SK-N-SH treated with all-trans-retinoic acid at 6 μM for 48 hours (cell line): Measurements from ENCODE around the gene PSMF1.

Source experiments
- ATAC-seq: fragments of 200-7000 bp; cut with Tn5 transposase; 3 replicates; pipeline ENCODE4 v1.9.1; 2020; ENCODE audit warnings: mild to moderate bottlenecking, moderate library complexity
- ARNTL ChIP-seq: fragments of 450-650 bp; formaldehyde crosslinking; IDR thresholded peaks from 2 replicates; pipeline ENCODE4 v1.5.0; 2020; ENCODE audit warnings: low read depth, mild to moderate bottlenecking, moderate library complexity, borderline replicate concordance
- BACH2 ChIP-seq: fragments of 250-450 bp; sonication (Bioruptor Pico); IDR thresholded peaks from 2 replicates; pipeline ENCODE4 v1.9.0; 2021; ENCODE audit warnings: mild to moderate bottlenecking, borderline replicate concordance
- CREB5 ChIP-seq: fragments of 250-450 bp; sonication (Bioruptor Pico); IDR thresholded peaks from 2 replicates; pipeline ENCODE4 v1.5.1; 2020; ENCODE audit warnings: low read depth, mild to moderate bottlenecking, moderate library complexity
- CSDC2 ChIP-seq: fragments of 250-450 bp; sonication (Bioruptor Pico); IDR thresholded peaks from 2 replicates; pipeline ENCODE4 v1.5.0; 2020; ENCODE audit warnings: mild to moderate bottlenecking, moderate library complexity
- CSRNP3 ChIP-seq: fragments of 250-450 bp; sonication (Bioruptor Pico); IDR thresholded peaks from 2 replicates; pipeline ENCODE4 v1.5.1; 2021; ENCODE audit warnings: mild to moderate bottlenecking, moderate library complexity
- ESRRG ChIP-seq: fragments of 250-450 bp; sonication (Bioruptor Pico); IDR thresholded peaks from 2 replicates; pipeline ENCODE4 v1.6.1; 2021; ENCODE audit warnings: mild to moderate bottlenecking
- GLIS3 ChIP-seq: fragments of 250-450 bp; sonication (Bioruptor Pico); IDR thresholded peaks from 2 replicates; pipeline ENCODE4 v1.5.0; 2020; ENCODE audit warnings: mild to moderate bottlenecking, moderate library complexity
- ISL1 ChIP-seq: fragments of 250-450 bp; sonication (Bioruptor Pico); IDR thresholded peaks from 2 replicates; pipeline ENCODE4 v2.1.2; 2022; ENCODE audit warnings: mild to moderate bottlenecking, moderate library complexity
- OSR1 ChIP-seq: fragments of 250-450 bp; sonication (Bioruptor Pico); IDR thresholded peaks from 2 replicates; pipeline ENCODE4 v1.8.0; 2022; ENCODE audit warnings: moderate library complexity, mild to moderate bottlenecking, inconsistent platforms
- PATZ1 ChIP-seq: fragments of 250-450 bp; sonication (Bioruptor Pico); IDR thresholded peaks from 2 replicates; pipeline ENCODE4 v1.8.0; 2020; ENCODE audit warnings: mild to moderate bottlenecking, moderate library complexity, borderline replicate concordance
- POU6F1 ChIP-seq: fragments of 250-450 bp; sonication (Bioruptor Pico); IDR thresholded peaks from 2 replicates; pipeline ENCODE4 v1.8.0; 2021; ENCODE audit warnings: low read depth, mild to moderate bottlenecking, moderate library complexity, borderline replicate concordance
- PPARA ChIP-seq: fragments of 250-450 bp; sonication (Bioruptor Pico); IDR thresholded peaks from 2 replicates; pipeline ENCODE4 v1.5.0; 2020; ENCODE audit warnings: mild to moderate bottlenecking, borderline replicate concordance
- SNAI2 ChIP-seq: fragments of 250-450 bp; sonication (Bioruptor Pico); IDR thresholded peaks from 2 replicates; pipeline ENCODE4 v1.5.0; 2020; ENCODE audit warnings: mild to moderate bottlenecking, moderate library complexity
- TCF4 ChIP-seq: fragments of 250-450 bp; sonication (Bioruptor Pico); IDR thresholded peaks from 2 replicates; pipeline ENCODE4 v1.8.0; 2021; ENCODE audit warnings: mild to moderate bottlenecking, moderate library complexity, borderline replicate concordance
- TOX ChIP-seq: fragments of 250-450 bp; sonication (Bioruptor Pico); IDR thresholded peaks from 2 replicates; pipeline ENCODE4 v1.8.0; 2021; ENCODE audit warnings: mild to moderate bottlenecking, moderate library complexity, borderline replicate concordance
- TSHZ2 ChIP-seq: fragments of 250-450 bp; sonication (Bioruptor Pico); IDR thresholded peaks from 2 replicates; pipeline ENCODE4 v1.5.0; 2020; ENCODE audit warnings: mild to moderate bottlenecking, moderate library complexity
- ZC3H10 ChIP-seq: fragments of 250-450 bp; sonication (Bioruptor Pico); IDR thresholded peaks from 2 replicates; pipeline ENCODE4 v1.5.1; 2021; ENCODE audit warnings: mild to moderate bottlenecking, moderate library complexity
- ZFP3 ChIP-seq: fragments of 250-450 bp; sonication (Bioruptor Pico); IDR thresholded peaks from 2 replicates; pipeline ENCODE4 v1.5.0; 2020; ENCODE audit warnings: mild to moderate bottlenecking, moderate library complexity
- ZFP30 ChIP-seq: fragments of 450-650 bp; formaldehyde crosslinking; IDR thresholded peaks from 2 replicates; pipeline ENCODE4 v1.5.0; 2022; ENCODE audit warnings: mild to moderate bottlenecking, moderate library complexity
- ZNF565 ChIP-seq: fragments of 450-650 bp; formaldehyde crosslinking; conservative IDR thresholded peaks from 2 replicates; pipeline ENCODE4 v1.5.0; 2020; ENCODE audit warnings: low read depth, mild to moderate bottlenecking, moderate library complexity
- ZNF70 ChIP-seq: fragments of 450-650 bp; formaldehyde crosslinking; IDR thresholded peaks from 2 replicates; pipeline ENCODE4 v1.5.0; 2020; ENCODE audit warnings: mild to moderate bottlenecking, moderate library complexity
- ZNF8 ChIP-seq: fragments of 450-650 bp; formaldehyde crosslinking; IDR thresholded peaks from 2 replicates; pipeline ENCODE4 v1.5.0; 2020; ENCODE audit warnings: mild to moderate bottlenecking, moderate library complexity

Gene PSMF1

GRCh38 chr20:1150218-1150617, 31.8 kb downstream of the PSMF1 start:
- ATAC-seq, result no peak
- TF ChIP-seq TSHZ2, result no peak
- TF ChIP-seq OSR1 (CRISPR knock-in tag), result no peak
- TF ChIP-seq CREB5 (CRISPR knock-in tag), result no peak
- TF ChIP-seq ZNF70, result no peak
- TF ChIP-seq CSRNP3 (CRISPR knock-in tag), result no peak
- TF ChIP-seq ISL1 (CRISPR knock-in tag), result no peak
- no peak for TF ChIP-seq ZFP30 (CRISPR knock-in tag)
- no peak for TF ChIP-seq TOX (CRISPR knock-in tag)
- TF ChIP-seq POU6F1, result no peak
- TF ChIP-seq SNAI2, result no peak
- TF ChIP-seq PPARA, result no peak
- no peak for TF ChIP-seq ZNF8 (CRISPR knock-in tag)
- no peak for TF ChIP-seq ZFP3
- no peak for TF ChIP-seq PATZ1 (CRISPR knock-in tag)
- TF ChIP-seq TCF4 (CRISPR knock-in tag), result no peak
- no peak for TF ChIP-seq ZC3H10 (CRISPR knock-in tag)
- TF ChIP-seq GLIS3 (CRISPR knock-in tag), result no peak
- no peak for TF ChIP-seq CSDC2 (CRISPR knock-in tag)
- TF ChIP-seq ARNTL (CRISPR knock-in tag), result no peak
- TF ChIP-seq ZNF565, result no peak

GRCh38 chr20:1150968-1151367, 32.6 kb downstream of the PSMF1 start:
- no peak for ATAC-seq
- TF ChIP-seq GLIS3 (CRISPR knock-in tag), result no peak
- TF ChIP-seq SNAI2, result no peak
- no peak for TF ChIP-seq PATZ1 (CRISPR knock-in tag)
- TF ChIP-seq ISL1 (CRISPR knock-in tag), result no peak
- TF ChIP-seq POU6F1, result no peak
- no peak for TF ChIP-seq CSRNP3 (CRISPR knock-in tag)
- no peak for TF ChIP-seq ZC3H10 (CRISPR knock-in tag)
- no peak for TF ChIP-seq BACH2 (CRISPR knock-in tag)
- no peak for TF ChIP-seq TSHZ2
- TF ChIP-seq ZNF565, result no peak
- no peak for TF ChIP-seq ARNTL (CRISPR knock-in tag)
- no peak for TF ChIP-seq ZFP30 (CRISPR knock-in tag)
- no peak for TF ChIP-seq CSDC2 (CRISPR knock-in tag)
- no peak for TF ChIP-seq TOX (CRISPR knock-in tag)
- TF ChIP-seq ESRRG (CRISPR knock-in tag), result no peak
